Activated T-helper 1 cell treated with Interleukin-2 at 50 U/mL for 16 hours (primary cell): ENCODE data around the gene DMP1.
"Not testable (repeated sequence)": the region's sequence is repeated elsewhere in the genome, so short reads cannot be mapped to it uniquely, and the experiment has no call there.

Experiments
- DNase-seq: peaks from one replicate; pipeline ENCODE4 v3.0.0-alpha.2; 2020; ENCODE audit warnings: low read depth

The DMP1 gene

GRCh38 chr4:87688316-87688715 is 38.2 kb downstream of the DMP1 start:
- DNase-seq: no peak

GRCh38 chr4:87690947-87691346 is 40.9 kb downstream of the DMP1 start:
- not testable (repeated sequence) for DNase-seq

- DNase-seq: not testable (repeated sequence)
Measured at GRCh38 chr4:87692060-87692459, 42.0 kb downstream of the DMP1 start.

GRCh38 chr4:87697272-87697671 is 47.2 kb downstream of the DMP1 start:
- DNase-seq: no peak

GRCh38 chr4:87697945-87698344 is 47.9 kb downstream of the DMP1 start:
- DNase-seq: no peak

- DNase-seq: no peak
Measured at GRCh38 chr4:87698394-87698793, 48.3 kb downstream of the DMP1 start.

- DNase-seq: no peak
Measured at GRCh38 chr4:87704001-87704400, 53.9 kb downstream of the DMP1 start.

GRCh38 chr4:87707279-87707918 is 57.3 kb downstream of the DMP1 start:
- no peak for DNase-seq
